Prostate gland (tissue), 2 donors: ENCODE measurements around the gene ITPR1. TPM values are rescaled to one million over a fixed set of nuclear protein-coding genes. Genes with fewer than 3 reads are reported as not detected.

ENCODE experiments used
- DNase-seq: peaks from one replicate; pipeline ENCODE4 v3.0.0-alpha.2; 2019; ENCODE audit warnings: low spot score
- H3K27ac ChIP-seq, 2 donors: fragments of 200-600 bp; sonication (generic); 2 replicates each; pipeline ENCODE4 v1.5.1; 2017 to 2019
- H3K27me3 ChIP-seq: fragments of 200-600 bp; sonication (generic); replicated peaks from 2 replicates; pipeline ENCODE4 v1.5.1; 2019; ENCODE audit not compliant: insufficient read depth
- H3K36me3 ChIP-seq, 2 donors: fragments of 200-600 bp; sonication (generic); 1 replicate in 1 of 2; 2 replicates in 1 of 2; pipeline versions ENCODE4 v1.5.1 to v1.8.1; 2017 to 2019
- H3K4me1 ChIP-seq: fragments of 200-600 bp; sonication (generic); replicated peaks from 2 replicates; pipeline ENCODE4 v1.5.1; 2019
- H3K4me3 ChIP-seq, 2 donors: fragments of 200-600 bp; sonication (generic); 2 replicates each; pipeline ENCODE4 v1.5.1; 2017 to 2019
- H3K9me3 ChIP-seq: fragments of 200-600 bp; sonication (generic); 2 replicates; pipeline ENCODE4 v1.5.1; 2017
- CTCF ChIP-seq, 4 experiments: fragments of 200-600 bp in 2 of 4; fragments of 450-650 bp in 2 of 4; sonication (generic) in 2 of 4; IDR thresholded peaks; 1 replicate in 3 of 4; 2 replicates in 1 of 4; pipeline ENCODE4 v1.5.1; 2016 to 2019; ENCODE audit warnings: antibody characterized with exemption in 4 of 4, mild to moderate bottlenecking in 2 of 4, moderate library complexity in 2 of 4
- POLR2A ChIP-seq: fragments of 450-650 bp; IDR thresholded peaks from one replicate; pipeline ENCODE4 v1.6.1; 2016; ENCODE audit warnings: antibody characterized with exemption, mild to moderate bottlenecking
- POLR2AphosphoS5 ChIP-seq: sonication (generic); formaldehyde crosslinking; IDR thresholded peaks from one replicate; pipeline ENCODE4 v1.6.1; 2017; ENCODE audit warnings: antibody characterized with exemption
- WGBS: methylation state at CpG from one replicate; pipeline ENCODE4 v1.1.5; 2018; 5-methylcytosine and 5-hydroxymethylcytosine counted together
- intact Hi-C: fragments of 100-400 bp; cut with DNase I; formaldehyde crosslinking; loops from one replicate; pipeline ENCODE4 v1.14.2; 2022
- total RNA-seq, 2 donors: library from RNA; depleted of rRNA; stranded (reverse); fragments of >200 nt; gene quantifications; one replicate each; pipeline ENCODE4 v1.1.0, GENCODE V29; 2016

Gene ITPR1
- total RNA-seq, 2 donors from 2014 or later = 80.0 to 126 TPM

GRCh38 chr3:4776980-4777581 lies 283.9 kb downstream of the ITPR1 start:
- Histone ChIP-seq H3K27ac (peak overlapping the region; percentile 28 to 54), H3K27me3 (no peaks in the 10 kb centered on the region), H3K9me3 (no peaks in the 10 kb centered on the region), H3K4me1 (peaks cover 11% of the 10 kb centered on the region), H3K36me3 (no peaks in the 10 kb centered on the region), H3K4me3 (no peak overlapping the region)
- 24% methylated on average over 5 of the region's 5 CpGs for WGBS
- intact Hi-C loops = no loop called here
- TF ChIP-seq CTCF (IDR thresholded peaks at IDR 0.05) (no peak), POLR2AphosphoS5 (peak; percentile 64)
- DNase-seq = peak; percentile 57

- intact Hi-C loops = no loop called here
- Histone ChIP-seq H3K4me1 (peaks cover 5% of the 10 kb centered on the region), H3K36me3 (no peaks in the 10 kb centered on the region)
These were observed 285.0 kb downstream of the ITPR1 start for GRCh38 chr3:4778119-4778518.

GRCh38 chr3:4778740-4779139 lies 285.6 kb downstream of the ITPR1 start:
- no peaks in the 10 kb centered on the region for H3K36me3 ChIP-seq
- WGBS = 91% methylated on average over 1 of the region's 1 CpG
- H3K27ac ChIP-seq = no peak overlapping the region
- no peaks in the 10 kb centered on the region for H3K27me3 ChIP-seq
- H3K9me3 ChIP-seq = no peaks in the 10 kb centered on the region
- TF ChIP-seq CTCF (IDR thresholded peaks at IDR 0.05) (no peak), POLR2AphosphoS5 (no peak), POLR2A (no peak)
- H3K4me3 ChIP-seq = no peak overlapping the region
- no peak for DNase-seq
- intact Hi-C loops = no loop called here
- H3K4me1 ChIP-seq = peaks cover 5% of the 10 kb centered on the region

More at GRCh38 chr3:4778119-4778518, 285.0 kb downstream of the ITPR1 start:
- WGBS = 57% methylated on average over 2 of the region's 2 CpGs
- no peak overlapping the region for H3K4me3 ChIP-seq
- H3K27me3 ChIP-seq = no peaks in the 10 kb centered on the region
- no peaks in the 10 kb centered on the region for H3K9me3 ChIP-seq
- DNase-seq = peak; percentile 33
- no peak overlapping the region for H3K27ac ChIP-seq
- peak; percentile 27 for TF ChIP-seq POLR2AphosphoS5
- TF ChIP-seq CTCF (IDR thresholded peaks at IDR 0.05) = no peak

- intact Hi-C loops = no loop called here
- peaks cover 5% of the 10 kb centered on the region for H3K4me1 ChIP-seq
- no peaks in the 10 kb centered on the region for H3K27me3 ChIP-seq
- H3K4me3 ChIP-seq = no peak overlapping the region
- WGBS = 49% methylated on average over 5 of the region's 5 CpGs
- no peak for DNase-seq
- peaks cover 0 to 2% of the 10 kb centered on the region in 2 donors for H3K36me3 ChIP-seq
- no peak for TF ChIP-seq POLR2AphosphoS5
- TF ChIP-seq CTCF (IDR thresholded peaks at IDR 0.05) = no peak
- no peak for TF ChIP-seq POLR2A
- H3K27ac ChIP-seq = peak overlapping the region in 1 of 2 donors; percentile 15
- H3K9me3 ChIP-seq = no peaks in the 10 kb centered on the region
These were observed 287.4 kb downstream of the ITPR1 start for GRCh38 chr3:4780545-4780957.

- Histone ChIP-seq H3K9me3 (no peaks in the 10 kb centered on the region), H3K4me1 (peaks cover under 1% of the 10 kb centered on the region), H3K27ac (peak overlapping the region in 1 of 2 donors; percentile 15), H3K36me3 (peaks cover 0 to 2% of the 10 kb centered on the region in 2 donors), H3K27me3 (no peaks in the 10 kb centered on the region), H3K4me3 (no peak overlapping the region)
- WGBS = 74% methylated on average over 3 of the region's 3 CpGs
- intact Hi-C loops = no loop called here
- TF ChIP-seq POLR2AphosphoS5 = no peak
- no peak for TF ChIP-seq CTCF (IDR thresholded peaks at IDR 0.05)
- no peak for DNase-seq
These were observed 288.9 kb downstream of the ITPR1 start for GRCh38 chr3:4782095-4782494.
